Measurements from ENCODE around the gene MKLN1.

MKLN1 gene

GRCh38 chr7:131346885-131347592 lies 19.4 kb downstream of the MKLN1 start:
- Histone ChIP-seq H3K9ac (ENCODE audit: low read depth in 1 of 2, low read length in 2 of 2) (no peak overlapping the region), H3K27ac (ENCODE audit: low read depth, low read length) (no peak overlapping the region), H3K27me3 (ENCODE audit: control insufficient read depth in 1 of 2, insufficient read depth in 2 of 2, low read length in 2 of 2) (no peaks in the 10 kb centered on the region), H3K36me3 (ENCODE audit: control insufficient read depth in 1 of 2, insufficient read depth in 2 of 2, low read length in 2 of 2) (no peaks in the 10 kb centered on the region), H3K4me3 (ENCODE audit: low read depth in 1 of 2, low read length in 2 of 2) (no peak overlapping the region), H3K4me1 (ENCODE audit: control insufficient read depth in 1 of 2, insufficient read depth in 2 of 2, low read length in 2 of 2) (peaks cover 11 to 12% of the 10 kb centered on the region in 2 donors), H3K9me3 (ENCODE audit: control insufficient read depth in 1 of 2, low read length in 2 of 2) (no peaks in the 10 kb centered on the region)

- peaks cover 15 to 24% of the 10 kb centered on the region in 2 donors for H3K4me1 ChIP-seq (ENCODE audit: control insufficient read depth in 1 of 2, insufficient read depth in 2 of 2, low read length in 2 of 2)
- H3K27ac ChIP-seq (ENCODE audit: low read depth, low read length) = no peak overlapping the region
- no peak overlapping the region for H3K9ac ChIP-seq (ENCODE audit: low read depth in 1 of 2, low read length in 2 of 2)
- H3K36me3 ChIP-seq (ENCODE audit: control insufficient read depth in 1 of 2, insufficient read depth in 2 of 2, low read length in 2 of 2) = no peaks in the 10 kb centered on the region
- no peak overlapping the region for H3K4me3 ChIP-seq (ENCODE audit: low read depth in 1 of 2, low read length in 2 of 2)
- no peaks in the 10 kb centered on the region for H3K9me3 ChIP-seq (ENCODE audit: control insufficient read depth in 1 of 2, low read length in 2 of 2)
- H3K27me3 ChIP-seq (ENCODE audit: control insufficient read depth in 1 of 2, insufficient read depth in 2 of 2, low read length in 2 of 2) = no peaks in the 10 kb centered on the region
These were observed 24.4 kb downstream of the MKLN1 start for GRCh38 chr7:131352032-131352431.

DNA sequence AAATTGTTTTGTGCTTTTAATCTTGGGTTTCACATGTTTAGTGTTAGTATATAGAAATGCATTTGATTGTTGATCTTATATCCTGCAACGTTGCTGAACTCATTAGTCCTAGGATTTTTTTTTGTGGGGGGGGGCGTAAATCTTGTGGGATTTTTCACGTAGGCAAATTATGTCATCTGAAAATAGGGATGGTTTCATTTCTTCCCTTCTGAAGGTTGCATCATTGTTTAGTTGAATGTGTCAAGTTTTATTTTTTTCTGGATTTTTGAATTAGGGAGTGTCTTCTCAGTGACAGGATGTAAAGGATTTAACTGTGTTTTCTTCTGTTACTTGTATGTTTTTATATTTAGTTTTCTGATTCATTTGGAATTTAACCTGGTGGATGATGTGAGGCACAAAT lies 26.7 kb downstream of the MKLN1 start:
- H3K9ac ChIP-seq (ENCODE audit: low read depth in 1 of 2, low read length in 2 of 2) = no peak overlapping the region
- no peak overlapping the region for H3K27ac ChIP-seq (ENCODE audit: low read depth, low read length)
- no peaks in the 10 kb centered on the region for H3K9me3 ChIP-seq (ENCODE audit: control insufficient read depth in 1 of 2, low read length in 2 of 2)
- H3K36me3 ChIP-seq (ENCODE audit: control insufficient read depth in 1 of 2, insufficient read depth in 2 of 2, low read length in 2 of 2) = no peaks in the 10 kb centered on the region
- H3K4me1 ChIP-seq (ENCODE audit: control insufficient read depth in 1 of 2, insufficient read depth in 2 of 2, low read length in 2 of 2) = peaks cover 17 to 22% of the 10 kb centered on the region in 2 donors
- no peak overlapping the region for H3K4me3 ChIP-seq (ENCODE audit: low read depth in 1 of 2, low read length in 2 of 2)
- H3K27me3 ChIP-seq (ENCODE audit: control insufficient read depth in 1 of 2, insufficient read depth in 2 of 2, low read length in 2 of 2) = no peaks in the 10 kb centered on the region

DNA sequence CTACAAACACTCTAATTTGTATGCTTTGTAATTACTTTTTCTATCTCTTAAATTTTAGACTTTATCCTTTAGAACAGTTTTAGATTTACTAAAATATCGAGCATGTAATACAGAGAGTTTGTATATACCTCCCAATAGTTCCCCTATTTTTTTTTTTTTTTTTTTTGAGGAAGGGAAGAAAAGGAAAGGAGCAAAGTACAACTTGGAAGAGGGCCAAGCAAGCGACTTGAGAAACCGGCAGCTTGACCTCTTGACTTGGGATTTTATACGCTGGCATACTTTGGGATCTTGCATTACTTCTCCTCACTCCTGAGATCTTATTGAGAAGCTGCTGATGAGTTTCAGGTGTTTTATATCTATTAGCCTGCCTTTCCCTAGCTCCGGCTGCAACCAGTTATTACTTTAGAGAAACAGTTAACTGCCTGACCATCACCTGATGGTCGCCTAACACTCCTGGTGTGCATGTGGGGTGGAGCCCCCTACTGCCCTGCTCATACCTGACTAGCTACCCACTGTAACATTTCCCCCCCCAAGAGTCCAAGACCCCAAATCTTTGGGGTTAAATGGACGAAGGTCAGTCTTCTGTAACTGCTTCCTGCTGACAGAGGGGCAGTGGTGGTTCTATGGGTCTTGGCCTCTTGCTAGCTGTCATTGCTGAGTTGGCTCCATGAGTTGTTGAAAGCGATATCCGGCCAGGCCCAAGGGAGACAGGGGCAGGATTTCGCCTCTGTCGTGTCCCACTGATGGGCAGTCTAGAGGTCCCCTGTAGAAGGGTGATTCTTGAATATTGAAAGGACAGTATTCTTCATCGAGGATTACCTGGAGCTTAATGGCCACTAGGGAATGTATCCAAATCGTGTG lies 28.5 kb downstream of the MKLN1 start:
- no peaks in the 10 kb centered on the region for H3K36me3 ChIP-seq (ENCODE audit: control insufficient read depth in 1 of 2, insufficient read depth in 2 of 2, low read length in 2 of 2)
- no peak overlapping the region for H3K4me3 ChIP-seq (ENCODE audit: low read depth in 1 of 2, low read length in 2 of 2)
- H3K9me3 ChIP-seq (ENCODE audit: control insufficient read depth in 1 of 2, low read length in 2 of 2) = no peaks in the 10 kb centered on the region
- no peak overlapping the region for H3K27ac ChIP-seq (ENCODE audit: low read depth, low read length)
- no peaks in the 10 kb centered on the region for H3K27me3 ChIP-seq (ENCODE audit: control insufficient read depth in 1 of 2, insufficient read depth in 2 of 2, low read length in 2 of 2)
- peaks cover 19 to 22% of the 10 kb centered on the region in 2 donors for H3K4me1 ChIP-seq (ENCODE audit: control insufficient read depth in 1 of 2, insufficient read depth in 2 of 2, low read length in 2 of 2)
- no peak overlapping the region for H3K9ac ChIP-seq (ENCODE audit: low read depth in 1 of 2, low read length in 2 of 2)

DNA sequence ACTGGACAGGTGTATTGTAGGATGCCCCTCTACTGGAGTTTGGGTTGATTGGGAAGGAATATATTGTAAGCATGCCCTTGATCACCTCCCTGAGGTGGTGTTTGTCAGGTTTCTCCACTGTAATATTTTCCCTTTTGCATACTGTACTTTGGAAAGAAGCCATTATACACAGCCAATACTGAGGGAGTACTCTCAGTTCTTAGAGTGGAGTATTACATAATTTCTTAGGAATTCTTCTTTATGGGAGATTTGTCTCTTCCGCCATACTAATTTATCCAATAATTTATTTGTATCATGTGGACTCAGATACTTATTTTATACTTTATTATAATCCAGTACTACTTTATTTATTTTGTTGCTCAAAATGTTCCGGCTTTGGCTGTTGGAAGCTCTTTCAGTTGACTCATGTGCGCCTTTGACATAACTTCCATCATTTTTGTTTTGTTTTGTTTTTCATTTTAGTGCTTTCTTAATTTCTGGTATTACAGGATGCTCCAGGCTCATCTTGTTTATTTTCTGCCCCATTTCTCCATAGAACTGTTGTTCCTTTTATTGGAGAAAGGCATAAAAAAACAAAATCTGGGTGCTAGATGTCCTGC lies 29.7 kb downstream of the MKLN1 start:
- Histone ChIP-seq H3K4me1 (ENCODE audit: control insufficient read depth in 1 of 2, insufficient read depth in 2 of 2, low read length in 2 of 2) (peaks cover 19 to 28% of the 10 kb centered on the region in 2 donors), H3K36me3 (ENCODE audit: control insufficient read depth in 1 of 2, insufficient read depth in 2 of 2, low read length in 2 of 2) (no peaks in the 10 kb centered on the region), H3K9me3 (ENCODE audit: control insufficient read depth in 1 of 2, low read length in 2 of 2) (no peaks in the 10 kb centered on the region), H3K4me3 (ENCODE audit: low read depth in 1 of 2, low read length in 2 of 2) (no peak overlapping the region), H3K27ac (ENCODE audit: low read depth, low read length) (no peak overlapping the region), H3K9ac (ENCODE audit: low read depth in 1 of 2, low read length in 2 of 2) (no peak overlapping the region), H3K27me3 (ENCODE audit: control insufficient read depth in 1 of 2, insufficient read depth in 2 of 2, low read length in 2 of 2) (no peaks in the 10 kb centered on the region)

GRCh38 chr7:131358636-131359035 lies 31.0 kb downstream of the MKLN1 start:
- no peaks in the 10 kb centered on the region for H3K9me3 ChIP-seq (ENCODE audit: control insufficient read depth in 1 of 2, low read length in 2 of 2)
- H3K27ac ChIP-seq (ENCODE audit: low read depth, low read length) = no peak overlapping the region
- no peaks in the 10 kb centered on the region for H3K36me3 ChIP-seq (ENCODE audit: control insufficient read depth in 1 of 2, insufficient read depth in 2 of 2, low read length in 2 of 2)
- H3K9ac ChIP-seq (ENCODE audit: low read depth in 1 of 2, low read length in 2 of 2) = no peak overlapping the region
- H3K4me1 ChIP-seq (ENCODE audit: control insufficient read depth in 1 of 2, insufficient read depth in 2 of 2, low read length in 2 of 2) = peaks cover 19 to 32% of the 10 kb centered on the region in 2 donors
- no peaks in the 10 kb centered on the region for H3K27me3 ChIP-seq (ENCODE audit: control insufficient read depth in 1 of 2, insufficient read depth in 2 of 2, low read length in 2 of 2)
- H3K4me3 ChIP-seq (ENCODE audit: low read depth in 1 of 2, low read length in 2 of 2) = no peak overlapping the region

GRCh38 chr7:131359136-131359776 lies 31.6 kb downstream of the MKLN1 start:
- H3K9ac ChIP-seq (ENCODE audit: low read depth in 1 of 2, low read length in 2 of 2) = no peak overlapping the region
- H3K4me3 ChIP-seq (ENCODE audit: low read depth in 1 of 2, low read length in 2 of 2) = no peak overlapping the region
- peaks cover 19 to 30% of the 10 kb centered on the region in 2 donors for H3K4me1 ChIP-seq (ENCODE audit: control insufficient read depth in 1 of 2, insufficient read depth in 2 of 2, low read length in 2 of 2)
- H3K36me3 ChIP-seq (ENCODE audit: control insufficient read depth in 1 of 2, insufficient read depth in 2 of 2, low read length in 2 of 2) = no peaks in the 10 kb centered on the region
- no peak overlapping the region for H3K27ac ChIP-seq (ENCODE audit: low read depth, low read length)
- H3K27me3 ChIP-seq (ENCODE audit: control insufficient read depth in 1 of 2, insufficient read depth in 2 of 2, low read length in 2 of 2) = no peaks in the 10 kb centered on the region
- H3K9me3 ChIP-seq (ENCODE audit: control insufficient read depth in 1 of 2, low read length in 2 of 2) = no peaks in the 10 kb centered on the region

- Histone ChIP-seq H3K36me3 (ENCODE audit: control insufficient read depth in 1 of 2, insufficient read depth in 2 of 2, low read length in 2 of 2) (no peaks in the 10 kb centered on the region), H3K27me3 (ENCODE audit: control insufficient read depth in 1 of 2, insufficient read depth in 2 of 2, low read length in 2 of 2) (no peaks in the 10 kb centered on the region), H3K9me3 (ENCODE audit: control insufficient read depth in 1 of 2, low read length in 2 of 2) (no peaks in the 10 kb centered on the region), H3K9ac (ENCODE audit: low read depth in 1 of 2, low read length in 2 of 2) (no peak overlapping the region), H3K4me3 (ENCODE audit: low read depth in 1 of 2, low read length in 2 of 2) (no peak overlapping the region), H3K27ac (ENCODE audit: low read depth, low read length) (no peak overlapping the region), H3K4me1 (ENCODE audit: control insufficient read depth in 1 of 2, insufficient read depth in 2 of 2, low read length in 2 of 2) (peaks cover 6 to 27% of the 10 kb centered on the region in 2 donors)
These were observed 36.0 kb downstream of the MKLN1 start for GRCh38 chr7:131363719-131364118.

GRCh38 chr7:131364767-131365344 lies 37.2 kb downstream of the MKLN1 start:
- Histone ChIP-seq H3K9me3 (ENCODE audit: control insufficient read depth in 1 of 2, low read length in 2 of 2) (no peaks in the 10 kb centered on the region), H3K36me3 (ENCODE audit: control insufficient read depth in 1 of 2, insufficient read depth in 2 of 2, low read length in 2 of 2) (no peaks in the 10 kb centered on the region), H3K27ac (ENCODE audit: low read depth, low read length) (no peak overlapping the region), H3K27me3 (ENCODE audit: control insufficient read depth in 1 of 2, insufficient read depth in 2 of 2, low read length in 2 of 2) (no peaks in the 10 kb centered on the region), H3K9ac (ENCODE audit: low read depth in 1 of 2, low read length in 2 of 2) (no peak overlapping the region), H3K4me1 (ENCODE audit: control insufficient read depth in 1 of 2, insufficient read depth in 2 of 2, low read length in 2 of 2) (peaks cover 0 to 27% of the 10 kb centered on the region in 2 donors), H3K4me3 (ENCODE audit: low read depth in 1 of 2, low read length in 2 of 2) (no peak overlapping the region)

Data from duodenal mucosa (tissue), 2 donors.